ENCODE results near the gene CNTNAP1. TPM values are rescaled to one million over a fixed set of nuclear protein-coding genes. Genes with fewer than 3 reads are reported as not detected.

CNTNAP1 gene
- total RNA-seq, 1 experiment from 2014 or later: 6.4 TPM

- RAD21 ChIA-PET (ENCODE audit: low non-redundant PET in 1 of 2, low total read pairs in 2 of 2, uncharacterized antibody in 2 of 2, unreplicated experiment in 2 of 2): interaction anchor here (0.7 to 1.7 kb wide), 4 partner anchors 49 to 98 kb away, joined by 3 to 6 read pairs (median 3); no protein-coding TSS in a partner anchor
- no peak for DNase-seq (ENCODE audit: low read depth, low spot score)
These were observed 5.8 kb upstream of the CNTNAP1 start, which contains the start of gene PLEKHH3 for GRCh38 chr17:42676424-42677011. PLEKHH3 (minus strand) TSS chr17:42676994; CDS start chr17:42676563, 431 bp downstream.

More at GRCh38 chr17:42676424-42677011, 5.8 kb upstream of the CNTNAP1 start, which contains the start of gene PLEKHH3:
- BruUV-seq (replicated peaks): no TSS peak
- ChIA-PET CTCF (interaction anchor here (0.8 to 6.4 kb wide), 6 partner anchors 10 to 98 kb away, joined by 3 to 136 read pairs (median 4); partner anchors contain the start of genes PSMC3IP and TUBG2), POLR2A (interaction anchor here (1.3 to 3.6 kb wide), 4 partner anchors 9 to 639 kb away, joined by 3 to 16 read pairs (median 10); partner anchors contain the start of genes RETREG3 and TUBG1)
- Histone ChIP-seq H3K79me2 (ENCODE audit: insufficient read depth, low read length) (peaks cover 38% of the 10 kb centered on the region), H3K9me3 (ENCODE audit: control insufficient read depth in 1 of 2, insufficient read depth in 1 of 2, low read depth in 1 of 2, low read length in 2 of 2) (no peaks in the 10 kb centered on the region), H4K20me1 (ENCODE audit: insufficient read depth) (no peaks in the 10 kb centered on the region), H3K4me2 (ENCODE audit: low read length) (peak within 1 kb of the TSS; percentile 99), H3K4me3 (replicated peaks in 1 of 2; ENCODE audit: low read depth in 1 of 2, low read length in 2 of 2) (peak within 1 kb of the TSS; percentile 95 to 98), H3K36me3 (ENCODE audit: control insufficient read depth in 1 of 2, insufficient read depth in 2 of 2, low read length in 2 of 2) (peaks cover 12 to 17% of the 10 kb centered on the region in 2 experiments; a peak in 3 of 4 replicates), H3K27ac (ENCODE audit: low read depth, low read length) (peak within 1 kb of the TSS; percentile 96), H3K9me2 (ENCODE audit: insufficient read depth) (no peaks in the 10 kb centered on the region), H2AFZ (ENCODE audit: low read depth, low read length, poor library complexity, severe bottlenecking) (no peak within 1 kb of the TSS), H3K9ac (ENCODE audit: low read length) (peak within 1 kb of the TSS; percentile 95), H3K4me1 (ENCODE audit: control insufficient read depth in 1 of 2, insufficient read depth in 2 of 2, low read length in 2 of 2) (peaks cover 30 to 64% of the 10 kb centered on the region in 2 experiments), H3K27me3 (ENCODE audit: insufficient read depth, low read length) (no peaks in the 10 kb centered on the region)
- peak; percentile 1 for ATAC-seq
- TF ChIP-seq EGR1 (IDR thresholded peaks at IDR 0.05; ENCODE audit: low read depth) (no peak), POLR2AphosphoS5 (IDR thresholded peaks at IDR 0.05; ENCODE audit: low read depth, low read length) (peak; percentile 90), ATF3 (IDR thresholded peaks at IDR 0.05) (no peak), REST (IDR thresholded peaks at IDR 0.05; ENCODE audit: low read depth) (no peak), SIN3A (IDR thresholded peaks at IDR 0.05; ENCODE audit: low read depth) (0 out of 2 replicates have a peak, but pooled peaks have one; percentile 13)
- intact Hi-C loops (cut with micrococcal nuclease): loop anchor here (5.0 kb wide), 1 partner anchor 54 kb away; no protein-coding TSS in a partner anchor
